ENCODE data around the gene SLC7A5. TPM values are rescaled to one million over a fixed set of nuclear protein-coding genes. Genes with fewer than 3 reads are reported as not detected.
"Not testable (repeated sequence)": the region's sequence is repeated elsewhere in the genome, so short reads cannot be mapped to it uniquely, and the experiment has no call there.

The SLC7A5 gene
- total RNA-seq, 2 donors from 2014 or later: 130 to 233 TPM

- no peaks in the 10 kb centered on the region for H3K9me3 Mint-ChIP-seq
- peaks cover 5% of the 10 kb centered on the region for H3K27me3 Mint-ChIP-seq
- no peak for ATAC-seq (replicated peaks)
- no peak overlapping the region for H3K4me3 Mint-ChIP-seq
- H3K4me1 Mint-ChIP-seq: peaks cover 12% of the 10 kb centered on the region
- peaks cover 5% of the 10 kb centered on the region for H3K36me3 Mint-ChIP-seq (ENCODE audit: low read depth)
- H3K27ac Mint-ChIP-seq: no peak overlapping the region
Observed at GRCh38 chr16:87877942-87878507, 8.7 kb upstream of the SLC7A5 start.

GRCh38 chr16:87874639-87875427 lies 5.5 kb upstream of the SLC7A5 start:
- peak; percentile 90 for ATAC-seq (replicated peaks)
- Mint-ChIP-seq H3K27ac (peak overlapping the region; percentile 96), H3K9me3 (no peaks in the 10 kb centered on the region), H3K4me3 (peak overlapping the region; percentile 84), H3K36me3 (ENCODE audit: low read depth) (peaks cover 5% of the 10 kb centered on the region), H3K27me3 (no peaks in the 10 kb centered on the region), H3K4me1 (peaks cover 29% of the 10 kb centered on the region)

- not testable (repeated sequence) for H3K27me3 Mint-ChIP-seq; ATAC-seq (replicated peaks)
- peak overlapping the region; percentile 65 for H3K27ac Mint-ChIP-seq
Observed at GRCh38 chr16:87870418-87871291, 1.3 kb upstream of the SLC7A5 start.

GRCh38 chr16:87869879-87870417 lies 641 bp upstream of the SLC7A5 start:
- not testable (repeated sequence) for H3K27me3 Mint-ChIP-seq; H3K9me3 Mint-ChIP-seq; ATAC-seq (replicated peaks)
- peaks cover 40% of the 10 kb centered on the region for H3K36me3 Mint-ChIP-seq (ENCODE audit: low read depth)
- H3K4me1 Mint-ChIP-seq: peaks cover 26% of the 10 kb centered on the region
- peak overlapping the region; percentile 50 for H3K27ac Mint-ChIP-seq
- peak overlapping the region; percentile 44 for H3K4me3 Mint-ChIP-seq

More at GRCh38 chr16:87870418-87871291, 1.3 kb upstream of the SLC7A5 start:
- Mint-ChIP-seq H3K4me3 (peak overlapping the region; percentile 53), H3K4me1 (peaks cover 29% of the 10 kb centered on the region), H3K36me3 (ENCODE audit: low read depth) (peaks cover 38% of the 10 kb centered on the region)
- not testable (repeated sequence) for H3K9me3 Mint-ChIP-seq

DNA sequence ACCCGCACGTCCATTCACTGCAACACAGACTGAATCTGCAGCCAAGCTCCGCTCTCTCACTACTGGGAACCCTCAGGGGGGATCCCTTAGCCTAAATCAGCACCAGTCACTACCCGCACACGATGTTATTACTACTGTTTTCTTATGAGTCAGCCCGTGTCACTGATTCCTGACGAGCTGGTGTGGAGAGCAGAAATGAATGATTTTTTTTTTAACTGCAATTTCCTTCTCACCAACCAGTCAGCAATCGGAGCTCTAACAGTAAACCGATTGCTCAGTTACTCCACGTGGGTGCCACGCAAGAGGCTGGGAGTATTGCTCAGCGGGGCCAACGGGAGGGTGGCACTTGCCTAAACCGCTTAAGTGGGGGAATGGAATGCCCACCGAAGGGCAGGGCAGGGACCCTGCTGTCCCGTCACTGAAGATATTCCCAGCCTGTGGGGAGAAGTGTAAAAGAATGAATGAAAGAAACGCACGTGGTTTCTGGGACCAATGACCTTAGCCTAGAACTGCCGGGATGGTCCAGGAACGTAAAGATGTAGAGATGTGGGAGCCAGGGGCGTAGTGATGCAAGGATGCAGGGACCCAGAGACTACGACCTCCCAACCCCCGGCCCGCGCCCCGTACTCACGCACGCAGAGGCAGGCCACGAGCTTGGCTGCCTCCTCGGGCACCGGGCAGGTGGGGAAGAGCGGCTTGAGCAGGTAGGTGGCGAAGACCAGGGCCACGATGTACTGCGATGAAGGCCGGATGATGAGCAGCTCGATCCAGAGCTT lies 865 bp downstream of the SLC7A5 start:
- H3K27me3 Mint-ChIP-seq: not testable (repeated sequence)
- ATAC-seq (replicated peaks): peak; percentile 71
- H3K4me3 Mint-ChIP-seq: peak overlapping the region; percentile 90

GRCh38 chr16:87865902-87866555 lies 3.3 kb downstream of the SLC7A5 start:
- ATAC-seq (replicated peaks): peak; percentile 23
- H3K9me3 Mint-ChIP-seq, H3K27me3 Mint-ChIP-seq: not testable (repeated sequence)
- Mint-ChIP-seq H3K36me3 (ENCODE audit: low read depth) (peaks cover 78% of the 10 kb centered on the region), H3K27ac (peak overlapping the region; percentile 96), H3K4me1 (peaks cover 11% of the 10 kb centered on the region), H3K4me3 (peak overlapping the region; percentile 90)

More for the DNA sequence above, 865 bp downstream of the SLC7A5 start:
- Mint-ChIP-seq H3K36me3 (ENCODE audit: low read depth) (peaks cover 54% of the 10 kb centered on the region), H3K4me1 (peaks cover 28% of the 10 kb centered on the region), H3K27ac (peak overlapping the region; percentile 96)
- H3K9me3 Mint-ChIP-seq: not testable (repeated sequence)

DNA sequence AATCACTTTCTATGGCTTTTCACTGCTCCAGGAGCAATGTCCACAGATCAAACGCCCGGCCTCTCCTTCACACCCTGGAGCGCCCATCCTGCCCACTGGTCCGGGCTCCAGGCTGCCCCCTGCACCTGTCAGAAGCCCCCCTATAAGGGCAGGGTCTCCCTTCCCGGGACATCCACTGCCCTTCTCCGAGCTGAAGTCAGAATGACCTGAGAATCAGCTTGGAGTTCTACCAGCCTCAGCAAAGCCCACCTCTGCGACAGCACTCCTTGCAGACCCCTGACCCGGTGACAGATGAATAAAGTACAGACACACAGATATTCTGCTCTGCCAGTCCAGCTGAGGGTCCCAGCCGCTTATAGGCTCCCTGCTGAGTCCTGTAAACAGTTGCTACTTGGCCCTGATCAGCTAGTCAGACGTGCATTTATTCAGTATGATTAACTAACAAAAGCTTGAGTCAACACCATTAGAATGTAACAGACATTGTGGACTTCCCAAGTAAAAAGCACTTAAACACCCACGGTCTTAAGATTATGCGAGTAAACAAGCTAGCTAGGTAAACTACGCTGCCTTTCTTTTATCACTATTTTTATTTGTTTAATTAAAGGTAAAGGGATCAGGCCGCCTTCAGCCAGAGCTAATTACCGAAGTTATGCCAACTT lies 4.8 kb downstream of the SLC7A5 start:
- H3K36me3 Mint-ChIP-seq (ENCODE audit: low read depth): peaks cover 93% of the 10 kb centered on the region
- H3K4me1 Mint-ChIP-seq: peaks cover 14% of the 10 kb centered on the region
- no peak for ATAC-seq (replicated peaks)
- no peaks in the 10 kb centered on the region for H3K27me3 Mint-ChIP-seq
- no peaks in the 10 kb centered on the region for H3K9me3 Mint-ChIP-seq
- H3K4me3 Mint-ChIP-seq: peak overlapping the region; percentile 90
- peak overlapping the region; percentile 96 for H3K27ac Mint-ChIP-seq

- H3K27me3 Mint-ChIP-seq; H3K27ac Mint-ChIP-seq; ATAC-seq (replicated peaks); H3K9me3 Mint-ChIP-seq: not testable (repeated sequence)
- H3K4me1 Mint-ChIP-seq: peaks cover 14% of the 10 kb centered on the region
- H3K36me3 Mint-ChIP-seq (ENCODE audit: low read depth): peaks cover 99% of the 10 kb centered on the region
- H3K4me3 Mint-ChIP-seq: peak overlapping the region; percentile 90
Observed at GRCh38 chr16:87863327-87863635, 6.0 kb downstream of the SLC7A5 start.

GRCh38 chr16:87862597-87863326 lies 6.5 kb downstream of the SLC7A5 start:
- H3K9me3 Mint-ChIP-seq; H3K27me3 Mint-ChIP-seq; ATAC-seq (replicated peaks): not testable (repeated sequence)
- Mint-ChIP-seq H3K4me3 (peak overlapping the region; percentile 90), H3K27ac (peak overlapping the region; percentile 43), H3K4me1 (peaks cover 14% of the 10 kb centered on the region), H3K36me3 (ENCODE audit: low read depth) (peaks cover 99% of the 10 kb centered on the region)

GRCh38 chr16:87861300-87862099 lies 7.8 kb downstream of the SLC7A5 start:
- peaks cover 25% of the 10 kb centered on the region for H3K4me1 Mint-ChIP-seq

GRCh38 chr16:87860553-87861299 lies 8.6 kb downstream of the SLC7A5 start:
- Mint-ChIP-seq H3K27me3 (no peaks in the 10 kb centered on the region), H3K36me3 (ENCODE audit: low read depth) (peaks cover 99% of the 10 kb centered on the region), H3K4me3 (peak overlapping the region; percentile 81), H3K9me3 (no peaks in the 10 kb centered on the region), H3K4me1 (peaks cover 26% of the 10 kb centered on the region), H3K27ac (peak overlapping the region; percentile 85)
- peak; percentile 29 for ATAC-seq (replicated peaks)

More at GRCh38 chr16:87861300-87862099, 7.8 kb downstream of the SLC7A5 start:
- H3K27me3 Mint-ChIP-seq; ATAC-seq (replicated peaks); H3K27ac Mint-ChIP-seq; H3K9me3 Mint-ChIP-seq: not testable (repeated sequence)
- Mint-ChIP-seq H3K4me3 (peak overlapping the region; percentile 81), H3K36me3 (ENCODE audit: low read depth) (peaks cover 99% of the 10 kb centered on the region)
